HCT116 (cell line): ENCODE data around the gene NAT10. TPM values are rescaled to one million over a fixed set of nuclear protein-coding genes. Genes with fewer than 3 reads are reported as not detected.

Source experiments
- ATAC-seq: fragments of 200-7000 bp; cut with Tn5 transposase; 2 replicates; pipeline ENCODE4 v1.9.1; 2020; ENCODE audit warnings: mild to moderate bottlenecking, moderate library complexity
- BruUV-seq: library from RNA; stranded (reverse); fragments of 400-500 nt; replicated peaks from 2 replicates; lab custom pipeline; 2021; lab: Mats Ljungman, UMichigan
- CTCF ChIA-PET: fragments of 300-600 bp; sonication (Branson Sonifier 250); formaldehyde crosslinking; loops from one replicate; lab custom pipeline; 2021; ENCODE audit warnings: antibody characterized with exemption; lab: Charles Lee
- POLR2A ChIA-PET: fragments of 300-600, 350-600 bp; sonication (Branson Sonifier 250); formaldehyde crosslinking; loops from one replicate; lab custom pipeline; 2021; ENCODE audit warnings: antibody characterized with exemption; lab: Charles Lee
- RAD21 ChIA-PET, 2 experiments: fragments of 300-600 bp; sonication (Branson Sonifier 250); formaldehyde crosslinking; loops; one replicate each; lab custom pipeline; 2023; ENCODE audit warnings: low total read pairs in 2 of 2; ENCODE audit not compliant: uncharacterized antibody in 2 of 2, unreplicated experiment in 2 of 2, low non-redundant PET in 1 of 2; lab: Charles Lee
- DNase-seq: peaks from one replicate; pipeline ENCODE4 v3.0.0-alpha.2; 2010; ENCODE audit warnings: low read depth, low spot score
- H2AFZ ChIP-seq: fragments of 200-600 bp; shearing (Covaris generic), sonication (generic); 2 replicates; pipeline ENCODE4 v1.6.1; 2017; ENCODE audit warnings: low read depth, mixed run types, mixed read lengths, antibody characterized with exemption, low read length; ENCODE audit not compliant: poor library complexity, severe bottlenecking
- H3K27ac ChIP-seq: 2 replicates; pipeline ENCODE4 v1.5.1; 2012; ENCODE audit warnings: low read depth, low read length
- H3K27me3 ChIP-seq: fragments of 200-600 bp; sonication (generic); 2 replicates; pipeline ENCODE4 v1.6.1; 2016; ENCODE audit warnings: mixed run types, low read length, mixed read lengths; ENCODE audit not compliant: insufficient read depth
- H3K36me3 ChIP-seq, 2 experiments: fragments of 200-500 bp in 1 of 2; fragments of 200-600 bp in 1 of 2; sonication (Bioruptor generic) in 1 of 2; sonication (generic) in 1 of 2; 2 replicates each; pipeline versions ENCODE4 v1.5.1 to v1.6.1; 2014 to 2016; ENCODE audit warnings: low read length in 2 of 2, inconsistent platforms in 1 of 2, mixed read lengths in 1 of 2, mixed run types in 1 of 2; ENCODE audit not compliant: insufficient read depth in 2 of 2, control insufficient read depth in 1 of 2
- H3K4me1 ChIP-seq, 2 experiments: fragments of 200-600 bp in 1 of 2; sonication (generic) in 1 of 2; 2 replicates each; pipeline versions ENCODE4 v1.5.1 to v1.6.1; 2012 to 2017; ENCODE audit warnings: low read length in 2 of 2, inconsistent platforms in 1 of 2, mild to moderate bottlenecking in 1 of 2, mixed read lengths in 1 of 2, mixed run types in 1 of 2, moderate library complexity in 1 of 2; ENCODE audit not compliant: insufficient read depth in 2 of 2, control insufficient read depth in 1 of 2
- H3K4me2 ChIP-seq: fragments of 200-600 bp; sonication (generic); 2 replicates; pipeline ENCODE4 v1.6.1; 2017; ENCODE audit warnings: mixed run types, low read length, mixed read lengths
- H3K4me3 ChIP-seq, 2 experiments: fragments of 200-600 bp in 1 of 2; sonication (generic) in 1 of 2; replicated peaks in 1 of 2; 2 replicates each; pipeline ENCODE4 v1.5.1; 2011 to 2016; ENCODE audit warnings: low read length in 2 of 2, control low read depth in 1 of 2, low read depth in 1 of 2, mild to moderate bottlenecking in 1 of 2, mixed read lengths in 1 of 2, mixed run types in 1 of 2
- H3K79me2 ChIP-seq: fragments of 200-600 bp; sonication (generic); 2 replicates; pipeline ENCODE4 v1.6.1; 2017; ENCODE audit warnings: mild to moderate bottlenecking, mixed run types, low read length, moderate library complexity, mixed read lengths; ENCODE audit not compliant: insufficient read depth
- H3K9ac ChIP-seq: fragments of 200-600 bp; sonication (generic); 2 replicates; pipeline ENCODE4 v1.6.1; 2016; ENCODE audit warnings: low read length, mixed read lengths
- H3K9me2 ChIP-seq: fragments of 200-600 bp; sonication (generic), shearing (Covaris generic); 2 replicates; pipeline ENCODE4 v1.6.1; 2017; ENCODE audit warnings: mixed run types, mild to moderate bottlenecking, moderate library complexity; ENCODE audit not compliant: insufficient read depth
- H3K9me3 ChIP-seq, 2 experiments: fragments of 200-500 bp in 1 of 2; fragments of 200-600 bp in 1 of 2; sonication (Bioruptor generic) in 1 of 2; sonication (generic) in 1 of 2; 2 replicates each; pipeline ENCODE4 v1.6.1; 2014 to 2017; ENCODE audit warnings: low read length in 2 of 2, mixed read lengths in 2 of 2, inconsistent platforms in 1 of 2, low read depth in 1 of 2, mild to moderate bottlenecking in 1 of 2, mixed run types in 1 of 2, moderate library complexity in 1 of 2; ENCODE audit not compliant: control insufficient read depth in 1 of 2, insufficient read depth in 1 of 2
- H4K20me1 ChIP-seq: fragments of 200-600 bp; sonication (generic), shearing (Covaris generic); 2 replicates; pipeline ENCODE4 v1.6.1; 2017; ENCODE audit warnings: mixed run types, mild to moderate bottlenecking, moderate library complexity; ENCODE audit not compliant: insufficient read depth
- ATF3 ChIP-seq: IDR thresholded peaks from 2 replicates; pipeline ENCODE4 v1.6.1; 2012
- CEBPB ChIP-seq: IDR thresholded peaks from 2 replicates; pipeline ENCODE4 v1.6.1; 2012; ENCODE audit warnings: low read depth
- EGR1 ChIP-seq: IDR thresholded peaks from 2 replicates; pipeline ENCODE4 v1.6.1; 2012; ENCODE audit warnings: low read depth
- ELF1 ChIP-seq: IDR thresholded peaks from 2 replicates; pipeline ENCODE4 v1.6.1; 2012; ENCODE audit warnings: low read depth, borderline replicate concordance
- EZH2phosphoT487 ChIP-seq: fragments of 200-600 bp; IDR thresholded peaks from 2 replicates; pipeline ENCODE4 v1.6.1; 2018; ENCODE audit warnings: antibody characterized with exemption, borderline replicate concordance
- FOSL1 ChIP-seq: IDR thresholded peaks from 2 replicates; pipeline ENCODE4 v1.6.1; 2012; ENCODE audit warnings: low read depth
- MAX ChIP-seq: IDR thresholded peaks from 2 replicates; pipeline ENCODE4 v1.6.1; 2012
- POLR2A ChIP-seq: IDR thresholded peaks from 2 replicates; pipeline ENCODE4 v1.7.0; 2011; ENCODE audit warnings: borderline replicate concordance; ENCODE audit not compliant: insufficient read depth, insufficient read length; ENCODE audit errors: extremely low read depth
- POLR2AphosphoS5 ChIP-seq: IDR thresholded peaks from 2 replicates; pipeline ENCODE4 v1.6.1; 2011; ENCODE audit warnings: mild to moderate bottlenecking, low read depth, low read length, moderate library complexity
- RAD21 ChIP-seq: IDR thresholded peaks from 2 replicates; pipeline ENCODE4 v1.6.1; 2012; ENCODE audit warnings: low read depth, mild to moderate bottlenecking
- REST ChIP-seq: IDR thresholded peaks from 2 replicates; pipeline ENCODE4 v1.6.1; 2012; ENCODE audit warnings: low read depth
- SIN3A ChIP-seq: IDR thresholded peaks from 2 replicates; pipeline ENCODE4 v1.6.1; 2012; ENCODE audit warnings: low read depth
- SP1 ChIP-seq: IDR thresholded peaks from 2 replicates; pipeline ENCODE4 v1.6.1; 2012; ENCODE audit warnings: low read depth
- SRF ChIP-seq: IDR thresholded peaks from 2 replicates; pipeline ENCODE4 v1.6.1; 2012; ENCODE audit warnings: low read depth
- TCF7L2 ChIP-seq: IDR thresholded peaks from 2 replicates; pipeline ENCODE4 v1.7.0; 2011; ENCODE audit warnings: borderline replicate concordance, inconsistent platforms; ENCODE audit not compliant: insufficient read depth, insufficient read length; ENCODE audit errors: extremely low read depth
- YY1 ChIP-seq: IDR thresholded peaks from 2 replicates; pipeline ENCODE4 v1.6.1; 2011; ENCODE audit warnings: low read length, low read depth, moderate library complexity, mild to moderate bottlenecking; ENCODE audit not compliant: insufficient replicate concordance; ENCODE audit errors: extremely low read depth
- ZFX ChIP-seq: fragments of 450-650 bp; IDR thresholded peaks from 2 replicates; pipeline ENCODE4 v1.6.1; 2017
- intact Hi-C: fragments of 100-400 bp; cut with micrococcal nuclease; formaldehyde crosslinking; loops from 2 replicates; pipeline ENCODE4 v1.10.0; 2022
- total RNA-seq: library from RNA; stranded (reverse); gene quantifications from one replicate; pipeline ENCODE4 v1.2.1, GENCODE V29; 2021; ENCODE audit not compliant: unreplicated experiment

The NAT10 gene
- total RNA-seq, 1 experiment from 2014 or later = 101 TPM

- H3K4me3 ChIP-seq = no peak overlapping the region
- H3K36me3 ChIP-seq = no peaks in the 10 kb centered on the region
- CTCF ChIA-PET = no interaction called here
- no peaks in the 10 kb centered on the region for H3K9me3 ChIP-seq
- H4K20me1 ChIP-seq = no peaks in the 10 kb centered on the region
- ATAC-seq (no peak), DNase-seq (no peak)
- no TSS peak for BruUV-seq
- intact Hi-C loops = no loop called here
- POLR2A ChIA-PET = interaction anchor here (1.3 kb wide), 1 partner anchor 51 kb away, joined by 3 read pairs; no protein-coding TSS in a partner anchor
- H3K9me2 ChIP-seq = no peaks in the 10 kb centered on the region
- no peak for TF ChIP-seq POLR2A
- no peak for TF ChIP-seq POLR2AphosphoS5
- no peak for TF ChIP-seq RAD21
- TF ChIP-seq ZFX = no peak
- no peak for TF ChIP-seq TCF7L2
- TF ChIP-seq EGR1 = no peak
- TF ChIP-seq FOSL1 = no peak
- no peak for TF ChIP-seq SP1
- no peaks in the 10 kb centered on the region for H3K79me2 ChIP-seq
- no peak overlapping the region for H2AFZ ChIP-seq
- no peaks in the 10 kb centered on the region; a peak in 1 of 4 replicates for H3K4me1 ChIP-seq
- no peak overlapping the region for H3K9ac ChIP-seq
- no peaks in the 10 kb centered on the region for H3K27me3 ChIP-seq
- RAD21 ChIA-PET = interaction anchor here in 1 of 2 experiments (1.2 kb wide), 1 partner anchor 9 kb away, joined by 5 read pairs; no protein-coding TSS in a partner anchor
- no peak overlapping the region for H3K4me2 ChIP-seq
- H3K27ac ChIP-seq = no peak overlapping the region
Measured at GRCh38 chr11:34182921-34183685, 77.7 kb downstream of the NAT10 start.

GRCh38 chr11:34183848-34184391 is 78.5 kb downstream of the NAT10 start:
- H3K9me3 ChIP-seq = no peaks in the 10 kb centered on the region
- no peak overlapping the region for H3K4me2 ChIP-seq
- H3K27me3 ChIP-seq = no peaks in the 10 kb centered on the region
- ChIA-PET CTCF (interaction anchor here (1.6 kb wide), 1 partner anchor 10 kb away, joined by 4 read pairs; no protein-coding TSS in a partner anchor), RAD21 (no interaction called here), POLR2A (no interaction called here)
- no peak overlapping the region for H3K9ac ChIP-seq
- no peaks in the 10 kb centered on the region for H4K20me1 ChIP-seq
- intact Hi-C loops = no loop called here
- no peaks in the 10 kb centered on the region for H3K36me3 ChIP-seq
- ATAC-seq = no peak
- H3K27ac ChIP-seq = no peak overlapping the region
- H2AFZ ChIP-seq = no peak overlapping the region
- no peaks in the 10 kb centered on the region; a peak in 1 of 4 replicates for H3K4me1 ChIP-seq
- no peak for DNase-seq
- no peaks in the 10 kb centered on the region for H3K79me2 ChIP-seq
- H3K4me3 ChIP-seq = no peak overlapping the region
- no TSS peak for BruUV-seq
- no peaks in the 10 kb centered on the region for H3K9me2 ChIP-seq
- TF ChIP-seq CEBPB = no peak
- no peak for TF ChIP-seq YY1
- TF ChIP-seq TCF7L2 = no peak
- no peak for TF ChIP-seq SIN3A
- TF ChIP-seq REST = no peak
- no peak for TF ChIP-seq ELF1
- no peak for TF ChIP-seq POLR2A
- TF ChIP-seq SRF = no peak
- TF ChIP-seq ATF3 = no peak
- TF ChIP-seq EZH2phosphoT487 = no peak
- no peak for TF ChIP-seq SP1
- no peak for TF ChIP-seq MAX
- no peak for TF ChIP-seq EGR1
